Activated naive CD8-positive, alpha-beta T cell treated with anti-CD3 and anti-CD28 coated beads, Interleukin-2, amount 50 U/mL, for 24 hours (primary cell): Measurements from ENCODE around the gene EIF3A.
A peak's percentile ranks its signal among the peaks of the same experiment; 100 is the strongest.

Experiments
- ATAC-seq: fragments of 150-1000 bp; cut with Tn5 transposase; one replicate; pipeline ENCODE4 v1.10.0; 2021
- DNase-seq: peaks from one replicate; pipeline ENCODE4 v3.0.0; 2021
- H3K27ac Mint-ChIP-seq: one replicate; pipeline ENCODE4 v1.8.0; 2021; ENCODE audit warnings: mild to moderate bottlenecking, mixed read lengths
- H3K27me3 Mint-ChIP-seq: one replicate; pipeline ENCODE4 v1.8.0; 2021; ENCODE audit warnings: mixed read lengths
- H3K36me3 Mint-ChIP-seq: one replicate; pipeline ENCODE4 v1.8.0; 2021; ENCODE audit warnings: low read depth, mixed read lengths
- H3K4me1 Mint-ChIP-seq: one replicate; pipeline ENCODE4 v1.8.0; 2021; ENCODE audit warnings: mixed read lengths
- H3K4me3 Mint-ChIP-seq: one replicate; pipeline ENCODE4 v1.8.0; 2021; ENCODE audit warnings: mild to moderate bottlenecking, moderate library complexity, mixed read lengths
- H3K9me3 Mint-ChIP-seq: one replicate; pipeline ENCODE4 v1.8.0; 2021; ENCODE audit warnings: mixed read lengths

Gene EIF3A

DNA sequence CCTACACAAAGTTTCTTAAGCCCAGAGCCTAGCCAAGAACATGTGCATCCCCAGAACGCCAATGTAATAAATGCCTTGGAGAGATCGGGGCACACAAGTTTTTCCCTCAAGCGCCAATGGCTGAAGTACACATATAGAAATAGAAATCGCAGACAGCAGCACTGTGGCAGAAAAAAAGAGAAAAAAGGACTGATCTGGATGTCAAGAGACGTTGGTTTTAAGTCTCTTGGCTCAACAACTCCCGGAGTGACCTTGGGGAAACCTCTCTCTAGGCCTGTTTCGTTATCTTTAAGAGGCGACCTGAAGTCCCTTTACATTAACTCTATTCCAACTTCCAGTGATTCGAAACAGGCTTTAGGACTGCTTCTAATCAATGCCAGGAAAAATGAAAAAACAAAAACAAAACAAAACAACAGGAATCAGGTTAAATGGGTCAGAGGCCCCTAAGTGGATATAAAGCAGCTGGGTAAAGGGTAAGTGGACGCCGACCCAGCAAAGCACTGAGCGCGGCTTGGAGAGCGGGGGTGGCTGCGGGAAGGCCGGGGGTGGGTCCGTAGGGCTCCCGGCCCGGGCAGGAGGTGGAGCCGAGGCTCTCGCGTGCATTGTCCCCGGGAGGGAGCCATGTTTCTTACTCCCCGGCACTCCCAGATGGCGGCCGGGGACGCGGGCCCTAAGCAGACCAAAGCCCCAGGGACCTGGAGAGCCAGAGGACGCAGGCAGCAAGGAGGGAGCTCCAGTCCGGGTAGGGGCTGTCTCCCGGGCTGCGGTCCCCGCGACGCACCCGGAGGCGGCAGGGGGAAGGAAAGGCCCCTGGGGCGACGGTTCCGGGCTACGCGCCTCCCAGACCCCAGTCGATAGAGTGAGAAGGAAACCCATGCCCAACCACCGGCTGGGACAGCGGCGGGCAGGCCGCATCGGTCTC is 757 bp downstream of the EIF3A start:
- peaks cover 45% of the 10 kb centered on the region for H3K4me1 Mint-ChIP-seq
- DNase-seq (peak; percentile 76), ATAC-seq (peak; percentile 81)
- peak overlapping the region; percentile 94 for H3K27ac Mint-ChIP-seq
- H3K27me3 Mint-ChIP-seq: no peaks in the 10 kb centered on the region
- peak overlapping the region; percentile 97 for H3K4me3 Mint-ChIP-seq
- no peaks in the 10 kb centered on the region for H3K9me3 Mint-ChIP-seq
- peaks cover 39% of the 10 kb centered on the region for H3K36me3 Mint-ChIP-seq

- H3K9me3 Mint-ChIP-seq: no peaks in the 10 kb centered on the region
- peaks cover 43% of the 10 kb centered on the region for H3K36me3 Mint-ChIP-seq
- no peaks in the 10 kb centered on the region for H3K27me3 Mint-ChIP-seq
- H3K4me3 Mint-ChIP-seq: peak overlapping the region; percentile 97
- no peak for DNase-seq
- ATAC-seq: no peak
- peaks cover 50% of the 10 kb centered on the region for H3K4me1 Mint-ChIP-seq
- H3K27ac Mint-ChIP-seq: peak overlapping the region; percentile 94
These were observed 2.0 kb downstream of the EIF3A start for GRCh38 chr10:119078422-119079179.

- Mint-ChIP-seq H3K36me3 (peaks cover 64% of the 10 kb centered on the region), H3K27ac (peak overlapping the region; percentile 5)
These were observed 7.0 kb downstream of the EIF3A start for GRCh38 chr10:119073584-119073983.

DNA sequence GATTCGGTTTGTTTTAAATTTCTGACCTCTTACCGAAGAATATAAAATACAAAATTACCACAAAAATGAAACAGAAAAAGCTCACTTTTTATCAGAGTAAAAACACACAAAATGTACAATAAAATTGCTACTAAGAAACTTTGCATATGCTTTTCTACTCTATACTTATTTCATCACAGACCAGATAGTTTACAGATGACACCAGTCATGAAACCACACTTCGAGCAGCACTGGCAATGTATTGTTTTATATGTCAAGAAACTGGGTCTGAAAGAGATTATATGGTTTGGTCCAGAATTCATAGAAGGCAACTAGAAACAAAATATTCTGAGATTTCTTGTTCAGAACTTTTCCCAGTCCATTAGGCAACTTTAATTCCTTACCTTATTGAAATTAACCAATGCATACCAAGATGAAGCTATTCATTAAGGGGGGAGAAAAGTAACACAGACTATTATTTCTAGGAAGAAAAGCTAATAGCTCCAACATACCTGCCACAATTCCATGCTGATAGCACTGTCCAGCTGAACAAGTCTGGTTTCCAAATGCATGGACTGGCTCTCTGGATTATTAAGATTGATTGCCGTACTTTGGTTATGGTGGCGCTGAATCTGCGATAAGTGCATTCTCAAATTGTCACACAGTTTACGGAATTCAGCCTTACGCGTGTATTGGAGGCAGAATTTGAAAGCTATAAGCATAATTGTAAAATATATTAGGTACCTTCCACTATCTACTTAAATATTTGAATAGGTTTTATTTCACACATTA is 10.0 kb downstream of the EIF3A start:
- no peak for ATAC-seq

More at GRCh38 chr10:119073584-119073983, 7.0 kb downstream of the EIF3A start:
- DNase-seq: no peak
- Mint-ChIP-seq H3K4me1 (peaks cover 48% of the 10 kb centered on the region), H3K27me3 (no peaks in the 10 kb centered on the region), H3K9me3 (no peaks in the 10 kb centered on the region), H3K4me3 (no peak overlapping the region)
- ATAC-seq: no peak

GRCh38 chr10:119061926-119062325 is 18.7 kb downstream of the EIF3A start:
- ATAC-seq: no peak
- H3K36me3 Mint-ChIP-seq: peaks cover 88% of the 10 kb centered on the region
- H3K4me3 Mint-ChIP-seq: no peak overlapping the region
- peaks cover 5% of the 10 kb centered on the region for H3K4me1 Mint-ChIP-seq
- DNase-seq: no peak
- H3K9me3 Mint-ChIP-seq: no peaks in the 10 kb centered on the region
- no peaks in the 10 kb centered on the region for H3K27me3 Mint-ChIP-seq
- H3K27ac Mint-ChIP-seq: no peak overlapping the region

More for the DNA sequence above, 10.0 kb downstream of the EIF3A start:
- H3K4me1 Mint-ChIP-seq: peaks cover 26% of the 10 kb centered on the region
- no peaks in the 10 kb centered on the region for H3K9me3 Mint-ChIP-seq
- H3K27me3 Mint-ChIP-seq: no peaks in the 10 kb centered on the region
- H3K27ac Mint-ChIP-seq: no peak overlapping the region
- DNase-seq: no peak
- H3K36me3 Mint-ChIP-seq: peaks cover 75% of the 10 kb centered on the region
- no peak overlapping the region for H3K4me3 Mint-ChIP-seq

- Mint-ChIP-seq H3K4me3 (no peak overlapping the region), H3K4me1 (peaks cover 5% of the 10 kb centered on the region), H3K9me3 (no peaks in the 10 kb centered on the region), H3K36me3 (peaks cover 88% of the 10 kb centered on the region), H3K27me3 (no peaks in the 10 kb centered on the region), H3K27ac (no peak overlapping the region)
- DNase-seq (no peak), ATAC-seq (no peak)
These were observed 19.3 kb downstream of the EIF3A start for GRCh38 chr10:119061352-119061751.

DNA sequence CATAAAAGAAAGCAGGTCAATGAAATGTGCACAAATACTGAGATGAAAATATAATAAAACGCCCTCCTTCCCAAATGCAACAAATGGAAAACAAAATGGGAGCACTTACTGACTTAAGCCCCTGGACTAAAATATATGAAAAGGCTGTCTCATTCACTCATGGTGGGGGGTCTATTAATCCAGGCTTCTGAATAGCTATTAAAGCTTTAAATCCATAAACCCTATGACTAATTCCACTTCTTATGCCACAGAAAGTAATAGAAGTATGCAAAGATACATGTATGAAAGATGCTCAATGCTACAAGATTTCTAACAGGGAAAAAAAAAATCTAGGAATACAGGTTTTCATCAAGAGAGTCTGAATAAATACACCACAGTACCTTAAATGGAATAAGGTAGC is 20.5 kb downstream of the EIF3A start:
- no peak for ATAC-seq
- Mint-ChIP-seq H3K27ac (no peak overlapping the region), H3K9me3 (no peaks in the 10 kb centered on the region), H3K36me3 (peaks cover 88% of the 10 kb centered on the region), H3K27me3 (no peaks in the 10 kb centered on the region), H3K4me3 (no peak overlapping the region), H3K4me1 (peaks cover 5% of the 10 kb centered on the region)
- DNase-seq: no peak

- Mint-ChIP-seq H3K27ac (no peak overlapping the region), H3K27me3 (no peaks in the 10 kb centered on the region), H3K36me3 (peaks cover 89% of the 10 kb centered on the region), H3K4me3 (no peak overlapping the region), H3K4me1 (peaks cover 3% of the 10 kb centered on the region), H3K9me3 (no peaks in the 10 kb centered on the region)
- no peak for ATAC-seq
- no peak for DNase-seq
These were observed 21.1 kb downstream of the EIF3A start for GRCh38 chr10:119059557-119059956.

DNA sequence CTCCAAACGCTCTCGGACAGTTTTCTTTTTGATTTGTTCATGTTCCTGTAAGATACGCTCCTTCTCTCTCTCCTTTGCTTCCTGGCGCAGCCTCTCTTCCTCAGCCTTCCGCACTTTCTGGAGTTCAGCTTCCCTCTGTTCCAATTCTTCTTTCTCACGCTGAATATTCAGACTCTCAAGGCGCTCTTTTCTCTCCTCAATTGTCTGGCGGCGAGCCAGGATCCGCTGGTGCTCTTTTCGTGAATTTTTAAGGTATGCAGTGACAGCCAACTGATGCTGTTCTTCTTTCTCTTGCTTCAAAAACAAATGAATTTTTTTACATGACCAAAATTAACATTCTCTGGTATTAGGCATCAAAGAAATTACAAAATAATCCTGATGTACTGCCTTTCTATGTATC is 22.6 kb downstream of the EIF3A start:
- no peaks in the 10 kb centered on the region for H3K27me3 Mint-ChIP-seq
- peaks cover 86% of the 10 kb centered on the region for H3K36me3 Mint-ChIP-seq
- DNase-seq (no peak), ATAC-seq (no peak)
- H3K9me3 Mint-ChIP-seq: no peaks in the 10 kb centered on the region
- H3K4me3 Mint-ChIP-seq: no peak overlapping the region
- no peak overlapping the region for H3K27ac Mint-ChIP-seq
- H3K4me1 Mint-ChIP-seq: peaks cover 3% of the 10 kb centered on the region

GRCh38 chr10:119055472-119055871 is 25.1 kb downstream of the EIF3A start:
- H3K27ac Mint-ChIP-seq: no peak overlapping the region
- H3K4me1 Mint-ChIP-seq: no peaks in the 10 kb centered on the region
- DNase-seq: no peak
- H3K27me3 Mint-ChIP-seq: no peaks in the 10 kb centered on the region
- no peaks in the 10 kb centered on the region for H3K9me3 Mint-ChIP-seq
- peaks cover 90% of the 10 kb centered on the region for H3K36me3 Mint-ChIP-seq
- no peak overlapping the region for H3K4me3 Mint-ChIP-seq
- no peak for ATAC-seq

DNA sequence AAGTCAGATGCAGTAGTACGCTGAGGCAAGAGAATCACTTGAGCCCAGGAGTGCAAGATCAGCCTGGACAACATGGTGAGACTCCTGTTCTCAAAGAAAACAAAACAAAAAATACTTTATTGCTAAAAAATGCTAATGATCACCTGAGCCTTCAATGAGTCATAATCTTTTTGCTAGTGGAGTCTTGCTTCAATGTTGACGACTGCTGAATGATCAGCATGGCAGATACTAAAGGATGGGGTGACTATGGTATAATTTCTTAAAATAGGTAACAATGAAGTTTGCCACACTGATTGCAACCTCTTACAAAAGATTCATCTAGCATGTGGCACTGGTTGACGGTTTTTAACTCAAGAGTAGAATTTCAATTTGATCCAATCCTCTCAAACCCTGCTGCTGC is 28.8 kb downstream of the EIF3A start:
- Mint-ChIP-seq H3K27ac (no peak overlapping the region), H3K4me1 (peaks cover 5% of the 10 kb centered on the region), H3K36me3 (peaks cover 91% of the 10 kb centered on the region), H3K4me3 (no peak overlapping the region), H3K9me3 (no peaks in the 10 kb centered on the region), H3K27me3 (no peaks in the 10 kb centered on the region)
- DNase-seq (no peak), ATAC-seq (no peak)

GRCh38 chr10:119049777-119050176 is 30.8 kb downstream of the EIF3A start:
- Mint-ChIP-seq H3K4me1 (peaks cover 5% of the 10 kb centered on the region), H3K36me3 (peaks cover 90% of the 10 kb centered on the region), H3K9me3 (no peaks in the 10 kb centered on the region), H3K27me3 (no peaks in the 10 kb centered on the region), H3K4me3 (no peak overlapping the region), H3K27ac (no peak overlapping the region)
- DNase-seq (no peak), ATAC-seq (no peak)

DNA sequence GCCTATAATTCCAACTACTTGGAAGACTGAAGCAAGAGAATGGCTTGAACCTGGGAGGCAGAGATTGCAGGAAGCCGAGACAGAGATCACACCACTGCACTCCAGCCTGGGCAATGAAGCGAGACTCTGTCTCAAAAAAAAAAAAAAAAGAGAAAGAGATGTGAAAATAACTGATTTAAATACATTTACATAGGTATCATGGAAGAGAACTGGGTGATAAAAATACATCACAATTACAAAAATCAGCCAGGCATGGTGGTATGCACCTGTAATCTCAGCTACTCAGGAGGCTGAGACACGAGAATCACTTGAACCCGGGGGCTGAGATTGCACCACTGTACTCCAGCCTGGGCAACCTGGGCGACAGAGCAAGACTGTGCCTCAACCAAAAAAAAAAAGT is 31.3 kb downstream of the EIF3A start:
- no peaks in the 10 kb centered on the region for H3K9me3 Mint-ChIP-seq
- DNase-seq (no peak), ATAC-seq (no peak)
- H3K27me3 Mint-ChIP-seq: no peaks in the 10 kb centered on the region
- H3K36me3 Mint-ChIP-seq: peaks cover 87% of the 10 kb centered on the region
- H3K4me3 Mint-ChIP-seq: no peak overlapping the region
- H3K4me1 Mint-ChIP-seq: peaks cover 5% of the 10 kb centered on the region
- no peak overlapping the region for H3K27ac Mint-ChIP-seq

DNA sequence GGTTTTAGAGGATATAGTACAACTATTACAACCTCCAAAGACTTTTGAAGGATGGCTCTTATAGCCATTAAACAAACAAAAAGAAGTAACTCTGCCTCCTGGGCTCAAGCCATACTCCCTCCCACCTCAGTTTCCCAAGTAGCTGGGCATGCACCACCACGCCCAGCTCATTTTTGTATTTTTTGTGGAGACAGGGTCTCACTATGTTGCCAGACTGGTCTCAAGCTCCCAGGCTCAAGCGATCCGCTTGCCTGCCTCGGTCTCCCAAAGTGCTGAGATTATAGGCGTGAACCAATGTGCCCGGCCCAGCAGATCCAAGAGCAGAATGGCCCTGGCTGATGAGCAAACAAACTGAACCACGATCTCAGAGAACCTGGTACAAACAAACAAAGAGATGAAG is 35.1 kb downstream of the EIF3A start:
- no peak for ATAC-seq
- DNase-seq: no peak

More for the DNA sequence above, 35.1 kb downstream of the EIF3A start:
- H3K36me3 Mint-ChIP-seq: peaks cover 87% of the 10 kb centered on the region
- peaks cover 11% of the 10 kb centered on the region for H3K4me1 Mint-ChIP-seq
- no peak overlapping the region for H3K4me3 Mint-ChIP-seq
- no peaks in the 10 kb centered on the region for H3K9me3 Mint-ChIP-seq
- H3K27me3 Mint-ChIP-seq: no peaks in the 10 kb centered on the region
- no peak overlapping the region for H3K27ac Mint-ChIP-seq
